Measurements from ENCODE around the gene UNK. TPM values are rescaled to one million over a fixed set of nuclear protein-coding genes. Genes with fewer than 3 reads are reported as not detected.

The UNK gene
- total and polyA plus RNA-seq, 9 of the 15 experiments (the other 6 are each of a cell fraction or from before 2014, with no cell fraction given) = 12.8 to 38.6 (median 24.8) TPM

DNA sequence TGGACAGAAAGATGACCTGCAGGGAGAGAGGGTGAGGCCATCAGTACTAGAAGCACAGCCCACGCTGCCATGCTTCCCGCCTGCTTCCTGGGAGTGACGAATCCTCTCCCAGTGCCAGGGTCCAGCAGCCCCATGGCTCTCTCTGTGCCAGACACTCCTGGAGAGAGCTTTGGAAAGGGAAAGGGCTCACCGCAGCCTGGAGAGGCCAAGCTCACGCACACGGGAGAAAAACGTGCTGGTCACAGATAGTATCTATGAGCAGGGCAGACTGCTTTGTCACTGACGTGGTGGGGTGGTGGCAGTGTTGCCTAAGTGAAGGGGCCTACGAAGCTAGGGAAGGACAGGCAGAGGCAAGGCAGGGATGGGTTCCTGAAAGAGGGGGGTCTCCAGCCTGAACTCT lies 65.1 kb downstream of the UNK start (continued):
- TF ChIP-seq HDAC1 (IDR thresholded peaks at IDR 0.05) (0 out of 4 replicates have a peak, but pooled peaks of 1 of the 2 experiments have one; percentile 57), RAD21 (CRISPR knock-in tag; conservative IDR thresholded peaks at IDR 0.05 in 1 of 2, IDR thresholded peaks at IDR 0.05 in 1 of 2) (peak in 1 of 2 experiments; percentile 20; a peak in 1 of 4 replicates), ZNF764 (CRISPR knock-in tag; IDR thresholded peaks at IDR 0.05; ENCODE audit: low read depth) (no peak), FOXP1 (CRISPR knock-in tag; IDR thresholded peaks at IDR 0.05) (no peak), KLF13 (tag; IDR thresholded peaks at IDR 0.05; ENCODE audit: borderline replicate concordance, low read depth) (no peak), HDAC2 (IDR thresholded peaks at IDR 0.05) (peak; percentile 56; the same call in 1 of the 2 replicates)
- TF ChIP-seq, protein P1, sequence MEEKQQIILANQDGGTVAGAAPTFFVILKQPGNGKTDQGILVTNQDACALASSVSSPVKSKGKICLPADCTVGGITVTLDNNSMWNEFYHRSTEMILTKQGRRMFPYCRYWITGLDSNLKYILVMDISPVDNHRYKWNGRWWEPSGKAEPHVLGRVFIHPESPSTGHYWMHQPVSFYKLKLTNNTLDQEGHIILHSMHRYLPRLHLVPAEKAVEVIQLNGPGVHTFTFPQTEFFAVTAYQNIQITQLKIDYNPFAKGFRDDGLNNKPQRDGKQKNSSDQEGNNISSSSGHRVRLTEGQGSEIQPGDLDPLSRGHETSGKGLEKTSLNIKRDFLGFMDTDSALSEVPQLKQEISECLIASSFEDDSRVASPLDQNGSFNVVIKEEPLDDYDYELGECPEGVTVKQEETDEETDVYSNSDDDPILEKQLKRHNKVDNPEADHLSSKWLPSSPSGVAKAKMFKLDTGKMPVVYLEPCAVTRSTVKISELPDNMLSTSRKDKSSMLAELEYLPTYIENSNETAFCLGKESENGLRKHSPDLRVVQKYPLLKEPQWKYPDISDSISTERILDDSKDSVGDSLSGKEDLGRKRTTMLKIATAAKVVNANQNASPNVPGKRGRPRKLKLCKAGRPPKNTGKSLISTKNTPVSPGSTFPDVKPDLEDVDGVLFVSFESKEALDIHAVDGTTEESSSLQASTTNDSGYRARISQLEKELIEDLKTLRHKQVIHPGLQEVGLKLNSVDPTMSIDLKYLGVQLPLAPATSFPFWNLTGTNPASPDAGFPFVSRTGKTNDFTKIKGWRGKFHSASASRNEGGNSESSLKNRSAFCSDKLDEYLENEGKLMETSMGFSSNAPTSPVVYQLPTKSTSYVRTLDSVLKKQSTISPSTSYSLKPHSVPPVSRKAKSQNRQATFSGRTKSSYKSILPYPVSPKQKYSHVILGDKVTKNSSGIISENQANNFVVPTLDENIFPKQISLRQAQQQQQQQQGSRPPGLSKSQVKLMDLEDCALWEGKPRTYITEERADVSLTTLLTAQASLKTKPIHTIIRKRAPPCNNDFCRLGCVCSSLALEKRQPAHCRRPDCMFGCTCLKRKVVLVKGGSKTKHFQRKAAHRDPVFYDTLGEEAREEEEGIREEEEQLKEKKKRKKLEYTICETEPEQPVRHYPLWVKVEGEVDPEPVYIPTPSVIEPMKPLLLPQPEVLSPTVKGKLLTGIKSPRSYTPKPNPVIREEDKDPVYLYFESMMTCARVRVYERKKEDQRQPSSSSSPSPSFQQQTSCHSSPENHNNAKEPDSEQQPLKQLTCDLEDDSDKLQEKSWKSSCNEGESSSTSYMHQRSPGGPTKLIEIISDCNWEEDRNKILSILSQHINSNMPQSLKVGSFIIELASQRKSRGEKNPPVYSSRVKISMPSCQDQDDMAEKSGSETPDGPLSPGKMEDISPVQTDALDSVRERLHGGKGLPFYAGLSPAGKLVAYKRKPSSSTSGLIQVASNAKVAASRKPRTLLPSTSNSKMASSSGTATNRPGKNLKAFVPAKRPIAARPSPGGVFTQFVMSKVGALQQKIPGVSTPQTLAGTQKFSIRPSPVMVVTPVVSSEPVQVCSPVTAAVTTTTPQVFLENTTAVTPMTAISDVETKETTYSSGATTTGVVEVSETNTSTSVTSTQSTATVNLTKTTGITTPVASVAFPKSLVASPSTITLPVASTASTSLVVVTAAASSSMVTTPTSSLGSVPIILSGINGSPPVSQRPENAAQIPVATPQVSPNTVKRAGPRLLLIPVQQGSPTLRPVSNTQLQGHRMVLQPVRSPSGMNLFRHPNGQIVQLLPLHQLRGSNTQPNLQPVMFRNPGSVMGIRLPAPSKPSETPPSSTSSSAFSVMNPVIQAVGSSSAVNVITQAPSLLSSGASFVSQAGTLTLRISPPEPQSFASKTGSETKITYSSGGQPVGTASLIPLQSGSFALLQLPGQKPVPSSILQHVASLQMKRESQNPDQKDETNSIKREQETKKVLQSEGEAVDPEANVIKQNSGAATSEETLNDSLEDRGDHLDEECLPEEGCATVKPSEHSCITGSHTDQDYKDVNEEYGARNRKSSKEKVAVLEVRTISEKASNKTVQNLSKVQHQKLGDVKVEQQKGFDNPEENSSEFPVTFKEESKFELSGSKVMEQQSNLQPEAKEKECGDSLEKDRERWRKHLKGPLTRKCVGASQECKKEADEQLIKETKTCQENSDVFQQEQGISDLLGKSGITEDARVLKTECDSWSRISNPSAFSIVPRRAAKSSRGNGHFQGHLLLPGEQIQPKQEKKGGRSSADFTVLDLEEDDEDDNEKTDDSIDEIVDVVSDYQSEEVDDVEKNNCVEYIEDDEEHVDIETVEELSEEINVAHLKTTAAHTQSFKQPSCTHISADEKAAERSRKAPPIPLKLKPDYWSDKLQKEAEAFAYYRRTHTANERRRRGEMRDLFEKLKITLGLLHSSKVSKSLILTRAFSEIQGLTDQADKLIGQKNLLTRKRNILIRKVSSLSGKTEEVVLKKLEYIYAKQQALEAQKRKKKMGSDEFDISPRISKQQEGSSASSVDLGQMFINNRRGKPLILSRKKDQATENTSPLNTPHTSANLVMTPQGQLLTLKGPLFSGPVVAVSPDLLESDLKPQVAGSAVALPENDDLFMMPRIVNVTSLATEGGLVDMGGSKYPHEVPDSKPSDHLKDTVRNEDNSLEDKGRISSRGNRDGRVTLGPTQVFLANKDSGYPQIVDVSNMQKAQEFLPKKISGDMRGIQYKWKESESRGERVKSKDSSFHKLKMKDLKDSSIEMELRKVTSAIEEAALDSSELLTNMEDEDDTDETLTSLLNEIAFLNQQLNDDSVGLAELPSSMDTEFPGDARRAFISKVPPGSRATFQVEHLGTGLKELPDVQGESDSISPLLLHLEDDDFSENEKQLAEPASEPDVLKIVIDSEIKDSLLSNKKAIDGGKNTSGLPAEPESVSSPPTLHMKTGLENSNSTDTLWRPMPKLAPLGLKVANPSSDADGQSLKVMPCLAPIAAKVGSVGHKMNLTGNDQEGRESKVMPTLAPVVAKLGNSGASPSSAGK (IDR thresholded peaks at IDR 0.05) = peak; percentile 66; the same call in 1 of the 2 replicates
- TF ChIP-seq, protein P2, sequence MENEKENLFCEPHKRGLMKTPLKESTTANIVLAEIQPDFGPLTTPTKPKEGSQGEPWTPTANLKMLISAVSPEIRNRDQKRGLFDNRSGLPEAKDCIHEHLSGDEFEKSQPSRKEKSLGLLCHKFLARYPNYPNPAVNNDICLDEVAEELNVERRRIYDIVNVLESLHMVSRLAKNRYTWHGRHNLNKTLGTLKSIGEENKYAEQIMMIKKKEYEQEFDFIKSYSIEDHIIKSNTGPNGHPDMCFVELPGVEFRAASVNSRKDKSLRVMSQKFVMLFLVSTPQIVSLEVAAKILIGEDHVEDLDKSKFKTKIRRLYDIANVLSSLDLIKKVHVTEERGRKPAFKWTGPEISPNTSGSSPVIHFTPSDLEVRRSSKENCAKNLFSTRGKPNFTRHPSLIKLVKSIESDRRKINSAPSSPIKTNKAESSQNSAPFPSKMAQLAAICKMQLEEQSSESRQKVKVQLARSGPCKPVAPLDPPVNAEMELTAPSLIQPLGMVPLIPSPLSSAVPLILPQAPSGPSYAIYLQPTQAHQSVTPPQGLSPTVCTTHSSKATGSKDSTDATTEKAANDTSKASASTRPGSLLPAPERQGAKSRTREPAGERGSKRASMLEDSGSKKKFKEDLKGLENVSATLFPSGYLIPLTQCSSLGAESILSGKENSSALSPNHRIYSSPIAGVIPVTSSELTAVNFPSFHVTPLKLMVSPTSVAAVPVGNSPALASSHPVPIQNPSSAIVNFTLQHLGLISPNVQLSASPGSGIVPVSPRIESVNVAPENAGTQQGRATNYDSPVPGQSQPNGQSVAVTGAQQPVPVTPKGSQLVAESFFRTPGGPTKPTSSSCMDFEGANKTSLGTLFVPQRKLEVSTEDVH (IDR thresholded peaks at IDR 0.05; ENCODE audit: low read depth, partially characterized antibody) = peak; percentile 46
